D341Med (cell line): ENCODE measurements around the gene MCHR2.
"Not testable (repeated sequence)": the region's sequence is repeated elsewhere in the genome, so short reads cannot be mapped to it uniquely, and the experiment has no call there.

Source experiments
- DNase-seq: peaks from one replicate; pipeline ENCODE4 v3.0.0; 2012; ENCODE audit warnings: low spot score

Gene MCHR2

GRCh38 chr6:99993533-99994251 is at the start of gene MCHR2:
Gene MCHR2 (minus strand): TSS chr6:99994223. CDS start chr6:99956147, 38,076 bp downstream.
- DNase-seq, result peak; percentile 40

DNA sequence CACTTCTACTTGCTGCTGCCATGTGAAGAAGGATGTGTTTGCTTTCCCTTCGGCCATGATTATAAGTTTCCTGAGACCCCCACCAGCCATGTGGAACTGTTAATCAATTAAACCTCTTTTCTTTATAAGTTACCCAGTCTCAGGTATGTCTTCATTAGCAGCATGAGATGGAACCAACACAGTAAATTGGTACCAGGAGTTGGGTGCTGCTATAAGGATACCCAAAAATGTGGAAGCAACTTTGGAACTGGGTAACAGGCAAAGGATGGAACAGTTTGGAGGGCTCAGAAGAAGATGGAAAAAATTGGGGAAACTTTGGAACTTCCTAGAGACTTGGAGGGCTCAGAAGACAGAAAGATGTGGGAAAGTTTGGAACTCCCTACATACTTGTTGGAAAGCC is 44.5 kb upstream of the MCHR2 start:
- DNase-seq, result not testable (repeated sequence)

GRCh38 chr6:100035873-100036653 is 42.0 kb upstream of the MCHR2 start:
- no peak for DNase-seq

DNA sequence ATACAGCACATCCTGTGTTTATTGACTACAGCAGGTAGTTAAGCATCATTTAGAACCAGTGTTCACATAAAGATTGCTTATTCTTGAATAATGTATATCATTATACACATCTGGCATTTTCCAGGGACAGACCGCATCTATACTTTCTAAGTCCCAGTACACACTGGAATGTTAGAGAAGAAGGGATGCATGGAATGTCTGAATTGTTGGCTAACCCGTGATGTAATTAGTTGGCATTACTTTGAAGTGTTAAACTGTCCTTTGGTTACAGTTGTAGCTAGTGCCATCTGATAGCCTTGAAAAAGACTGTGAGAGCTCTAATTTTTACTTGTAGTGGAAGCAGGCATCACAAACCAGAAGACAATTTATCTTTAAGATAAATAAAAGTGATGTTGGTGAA is 29.8 kb upstream of the MCHR2 start:
- DNase-seq, result no peak

DNA sequence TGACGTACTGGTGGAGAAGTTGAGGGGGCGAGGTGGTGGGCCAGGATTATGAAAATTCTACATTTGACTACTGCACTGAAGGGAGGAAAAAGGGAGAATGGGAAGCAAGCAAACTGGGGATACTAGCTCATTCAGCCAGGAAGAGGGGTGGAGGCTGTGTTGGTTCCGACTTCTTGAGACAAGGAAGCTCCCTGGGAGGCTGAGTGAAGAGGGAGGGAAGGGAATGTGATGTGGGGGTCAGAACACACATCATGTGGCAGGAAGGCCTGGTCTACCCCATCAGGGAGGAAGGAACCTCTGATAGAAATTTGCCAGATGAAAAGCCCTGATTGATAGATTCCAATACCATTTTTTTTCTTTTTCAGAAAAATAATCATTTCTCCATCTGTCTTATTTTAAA is 28.8 kb upstream of the MCHR2 start:
- DNase-seq, result no peak

- DNase-seq, result no peak
Observed at GRCh38 chr6:100008857-100009256, 14.8 kb upstream of the MCHR2 start.

DNA sequence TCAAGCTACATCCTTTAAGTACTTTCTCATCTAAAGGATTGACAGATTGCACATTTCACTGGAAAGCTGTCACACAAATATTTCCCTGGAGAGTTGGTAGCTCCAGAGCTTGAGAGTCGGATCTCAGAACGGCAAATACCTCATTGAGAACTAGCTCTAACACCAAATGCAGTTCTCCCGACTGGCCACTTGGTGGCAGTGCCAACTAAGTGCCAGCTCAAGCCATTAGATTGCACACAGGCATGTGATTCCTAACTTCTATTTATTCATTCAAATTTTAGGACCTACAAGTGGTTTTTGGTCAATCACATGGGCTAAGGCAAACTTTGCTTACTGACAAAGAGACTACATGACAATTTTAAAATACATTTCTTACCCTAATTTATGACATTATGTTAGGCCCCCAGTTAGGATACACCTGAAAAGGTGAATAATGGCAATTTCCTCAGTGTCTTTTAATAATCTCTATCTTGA is 7.9 kb upstream of the MCHR2 start:
- peak; percentile 74 for DNase-seq

GRCh38 chr6:99997141-99997540 is 3.1 kb upstream of the MCHR2 start:
- no peak for DNase-seq

GRCh38 chr6:99995916-99996315 is 1.9 kb upstream of the MCHR2 start:
- no peak for DNase-seq

DNA sequence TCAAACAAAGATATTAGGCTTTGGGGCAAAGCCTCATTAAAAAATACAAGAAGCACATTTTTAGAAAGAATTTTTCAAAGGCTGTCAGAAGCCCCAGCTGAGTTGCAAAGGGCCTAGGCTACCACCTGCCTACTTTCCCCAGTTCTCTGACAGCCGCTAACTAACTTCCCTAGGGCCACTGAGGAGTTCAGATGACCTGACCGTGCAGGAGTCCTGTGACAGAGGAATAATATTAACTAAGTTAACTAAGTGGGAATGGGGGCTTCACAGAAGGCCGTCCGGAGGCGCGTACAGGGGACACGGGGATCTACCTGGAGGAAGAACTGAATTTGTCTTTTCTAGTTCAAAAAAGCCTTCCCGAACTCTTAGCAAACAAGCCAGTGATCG is 884 bp downstream of the MCHR2 start:
- no peak for DNase-seq

- no peak for DNase-seq
Observed at GRCh38 chr6:99991955-99992354, 2.1 kb downstream of the MCHR2 start.

GRCh38 chr6:99980741-99981140 is 13.3 kb downstream of the MCHR2 start:
- DNase-seq, result no peak

DNA sequence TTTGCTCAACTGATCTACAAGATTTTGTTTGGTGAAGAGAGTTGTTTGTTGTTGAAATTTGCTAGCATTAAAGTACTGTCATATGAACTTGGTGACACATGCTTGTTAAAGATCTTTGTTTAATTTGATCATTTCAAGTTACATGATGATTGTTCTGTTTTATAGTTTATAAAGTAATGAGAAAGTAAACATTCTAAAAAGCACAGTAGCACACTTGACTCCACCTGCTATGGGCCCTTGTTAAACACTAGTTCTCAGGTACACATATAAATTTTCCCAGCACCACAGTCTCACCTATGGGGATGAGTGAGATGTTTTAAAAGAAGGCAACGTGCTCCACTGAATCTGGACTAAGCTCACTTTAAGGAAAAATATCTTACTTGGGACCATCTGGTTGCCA is 14.1 kb downstream of the MCHR2 start:
- no peak for DNase-seq

- DNase-seq, result no peak
Observed at GRCh38 chr6:99967052-99967451, 27.0 kb downstream of the MCHR2 start.

DNA sequence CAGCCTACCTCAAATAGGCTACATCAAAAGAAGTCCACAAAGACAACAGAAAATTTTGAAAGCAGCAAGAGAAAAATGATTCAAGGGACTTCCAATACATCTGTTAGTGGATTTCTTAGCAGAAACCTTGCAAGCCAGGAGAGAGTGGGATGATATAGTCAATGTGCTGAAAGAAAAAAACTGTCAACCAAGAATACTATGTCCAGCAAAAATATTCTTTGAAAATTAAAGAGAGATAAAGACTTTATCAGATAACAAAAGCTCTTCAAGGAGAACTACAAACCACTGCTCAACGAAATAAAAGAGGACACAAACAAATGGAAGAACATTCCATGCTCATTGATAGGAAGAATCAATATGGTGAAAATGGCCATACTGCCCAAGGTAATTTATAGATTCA is 34.0 kb downstream of the MCHR2 start:
- no peak for DNase-seq

GRCh38 chr6:99951016-99951805 is 42.8 kb downstream of the MCHR2 start:
- no peak for DNase-seq

DNA sequence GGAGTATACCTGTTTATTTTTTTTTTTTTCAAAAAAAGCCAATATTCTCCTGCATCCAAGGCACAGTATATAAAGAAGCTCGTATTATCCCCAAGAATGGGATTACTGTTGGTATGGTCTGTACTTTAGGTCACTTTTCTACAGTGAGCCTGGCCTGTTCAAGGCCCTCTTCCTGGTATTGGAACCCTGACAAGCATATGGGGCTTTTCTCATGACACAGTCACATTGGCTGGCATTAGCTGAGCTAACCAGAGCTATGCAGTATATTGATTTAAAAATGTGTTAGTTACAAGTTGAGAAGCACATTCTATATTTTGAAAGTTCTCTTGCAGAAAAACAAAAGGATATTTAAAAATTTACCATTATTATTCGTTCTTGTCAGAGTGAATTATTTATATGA is 48.0 kb downstream of the MCHR2 start:
- DNase-seq, result no peak

DNA sequence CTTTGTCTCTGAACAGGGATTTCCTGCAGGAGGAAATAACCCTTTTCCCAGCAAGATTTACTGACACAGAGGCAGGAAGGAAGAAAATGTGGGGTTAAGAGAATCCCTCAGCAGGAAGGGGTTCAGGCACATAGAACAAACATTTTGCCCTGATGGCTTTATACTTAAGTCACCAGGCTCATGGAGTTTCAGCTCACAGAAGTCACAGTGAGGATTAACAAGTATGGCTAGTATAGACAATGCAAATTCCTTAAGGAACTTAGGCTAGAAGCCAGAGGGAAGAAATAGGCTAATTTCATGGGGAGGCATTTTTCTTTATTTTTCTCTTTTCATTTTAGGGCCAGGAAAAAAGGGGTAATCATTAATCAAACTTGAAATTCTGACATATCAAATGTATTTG is 50.2 kb downstream of the MCHR2 start:
- no peak for DNase-seq

DNA sequence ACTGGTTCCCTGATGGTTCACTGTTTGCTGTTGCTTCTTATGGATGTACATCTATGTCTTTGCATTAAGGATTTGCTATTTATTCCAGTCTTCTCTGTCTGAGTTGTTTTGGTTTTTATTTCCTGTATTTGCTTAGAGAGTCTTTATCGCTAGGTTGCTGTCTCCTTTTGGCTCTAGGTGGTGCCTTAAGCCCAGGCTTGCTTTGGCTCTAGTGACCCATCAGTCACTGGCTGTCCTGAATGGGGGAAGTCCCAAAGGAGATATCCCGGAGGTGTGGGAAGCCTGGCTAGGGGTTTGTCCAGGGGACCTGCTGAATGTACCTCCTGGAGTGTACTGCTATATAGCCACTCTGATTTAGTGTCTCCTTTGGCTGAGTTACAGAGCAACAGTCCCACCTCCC is 53.4 kb downstream of the MCHR2 start:
- DNase-seq, result no peak

DNA sequence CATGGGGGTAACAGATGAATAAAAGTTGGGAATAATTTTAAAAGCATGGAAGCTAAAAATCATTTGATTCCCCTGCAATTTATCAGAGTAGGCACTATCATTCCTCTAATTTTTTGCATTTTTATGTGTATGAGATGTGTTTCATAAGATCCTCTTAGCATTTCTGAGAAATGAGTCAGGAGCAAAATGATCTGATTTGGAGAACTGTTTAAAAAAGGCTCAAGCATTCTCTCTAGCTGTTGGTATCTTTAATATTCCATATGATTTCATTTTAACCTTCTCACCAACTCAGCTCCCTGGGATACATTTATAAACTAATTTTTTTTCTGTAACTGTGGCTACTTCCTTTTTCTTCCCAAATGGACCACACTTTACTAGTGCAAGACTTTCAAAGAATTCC is 60.9 kb downstream of the MCHR2 start:
- DNase-seq, result no peak

DNA sequence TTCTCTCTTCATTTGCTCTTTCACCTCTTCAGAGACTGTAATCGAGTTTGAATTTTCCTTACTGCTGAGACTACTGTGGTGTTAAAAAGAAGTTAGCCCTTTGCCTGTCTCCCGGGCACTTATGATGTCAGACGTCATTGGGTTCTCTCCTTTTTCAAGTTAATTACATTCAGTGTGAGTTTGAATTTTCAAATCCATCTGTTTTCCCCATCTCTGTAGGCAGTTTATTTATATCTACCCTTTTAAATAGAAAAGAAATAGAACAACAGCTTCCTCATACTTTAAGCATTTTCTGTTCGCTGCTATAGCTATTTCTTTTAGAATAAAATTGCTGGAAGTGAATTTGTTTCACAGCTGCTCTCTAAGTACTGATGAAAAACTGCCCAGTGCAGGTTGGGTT is 81.4 kb downstream of the MCHR2 start:
- no peak for DNase-seq

DNA sequence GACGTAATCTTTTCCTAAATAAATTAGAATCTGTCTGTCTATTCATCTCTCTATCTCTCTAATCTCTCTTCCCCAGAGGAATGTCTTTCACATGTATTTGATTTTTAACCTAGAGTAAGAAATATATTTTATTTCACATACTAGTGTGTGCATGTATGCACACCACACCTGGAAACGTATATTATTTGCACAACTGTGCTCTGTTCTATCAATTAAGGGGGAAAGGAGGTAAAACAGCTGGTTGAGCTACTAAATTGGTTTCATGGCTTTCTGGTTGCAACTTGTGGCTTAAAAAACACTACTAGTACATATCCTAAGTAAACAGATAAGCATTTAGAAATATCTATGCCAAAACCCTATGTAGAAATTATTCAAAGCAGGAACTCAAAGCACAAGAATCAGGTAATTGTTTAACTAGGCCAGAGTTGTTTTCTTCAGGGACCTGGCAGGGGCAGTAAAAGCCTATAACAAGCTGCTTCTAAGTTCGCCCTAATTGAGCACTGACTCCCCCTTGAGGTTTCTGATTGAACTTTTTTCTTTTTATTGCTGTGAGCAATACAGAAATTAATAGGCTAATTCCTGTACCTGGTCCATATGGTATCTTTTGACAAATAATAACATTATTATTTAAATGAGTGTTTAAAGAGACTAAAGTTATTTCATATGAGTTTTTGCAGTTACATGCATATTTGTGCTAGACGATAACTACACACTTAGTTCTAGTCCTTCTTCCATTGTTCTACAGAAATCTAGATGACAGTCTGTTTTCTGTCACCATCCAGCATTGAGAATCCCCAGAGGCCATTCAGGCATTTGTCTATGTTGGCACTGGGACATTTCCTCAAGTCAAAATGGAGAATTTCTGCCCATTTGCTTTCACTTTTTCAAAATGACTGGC is 88.6 kb downstream of the MCHR2 start:
- DNase-seq, result peak; percentile 65
